Gastroesophageal sphincter (tissue), 3 donors: ENCODE data around the gene CLDN14.

ENCODE experiments used
- EP300 ChIP-seq: sonication (generic); formaldehyde crosslinking; IDR thresholded peaks from one replicate; pipeline ENCODE4 v1.6.1; 2017; ENCODE audit warnings: antibody characterized with exemption, mild to moderate bottlenecking
- POLR2A ChIP-seq, 2 donors: fragments of 450-650 bp; IDR thresholded peaks; one replicate each; pipeline ENCODE4 v1.6.1; 2017; ENCODE audit warnings: antibody characterized with exemption in 2 of 2, mild to moderate bottlenecking in 2 of 2, moderate library complexity in 1 of 2
- TF ChIP-seq, protein P1 (sequence below), 4 experiments: fragments of 200-600 bp in 2 of 4; fragments of 450-650 bp in 2 of 4; sonication (generic) in 1 of 4; IDR thresholded peaks; one replicate each; pipeline ENCODE4 v1.5.1; 2017 to 2019; ENCODE audit warnings: antibody characterized with exemption in 4 of 4, mild to moderate bottlenecking in 2 of 4, moderate library complexity in 2 of 4

DNA sequence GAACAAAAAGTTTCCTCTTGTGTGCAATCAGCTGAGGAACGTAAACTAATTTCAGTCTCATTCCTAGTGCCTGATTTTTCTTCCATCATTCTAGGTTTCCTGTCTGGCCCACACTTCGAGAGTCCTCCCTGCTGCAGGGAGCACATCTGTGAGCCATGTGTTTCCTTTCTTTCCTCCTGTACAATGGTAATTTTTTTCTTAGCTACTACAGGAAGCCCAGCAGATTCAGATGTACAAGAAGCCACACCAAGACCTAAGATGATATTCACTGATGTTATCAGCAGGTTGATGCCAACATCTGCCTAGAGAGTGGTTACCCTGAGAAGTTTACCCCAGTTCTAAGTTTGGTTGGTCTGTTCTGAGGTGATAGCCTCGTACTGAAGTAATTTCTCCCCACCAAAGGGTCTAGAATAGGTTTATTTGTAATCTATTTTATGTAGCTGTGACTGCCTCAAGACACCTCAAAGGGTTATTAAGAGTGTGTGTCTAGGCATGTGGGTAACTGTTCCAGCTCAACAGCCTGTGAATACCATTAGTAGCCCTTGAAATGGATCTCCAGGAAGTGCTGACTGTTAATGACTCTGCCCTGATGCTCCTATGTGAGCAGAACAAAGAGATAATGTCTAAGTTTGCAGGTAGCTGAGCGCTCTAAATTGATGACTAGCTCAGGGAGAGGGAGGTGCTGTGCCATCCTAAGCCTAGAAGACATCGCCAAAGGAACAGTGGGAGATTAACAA lies 31.7 kb upstream of the CLDN14 start:
- TF ChIP-seq, protein P1, sequence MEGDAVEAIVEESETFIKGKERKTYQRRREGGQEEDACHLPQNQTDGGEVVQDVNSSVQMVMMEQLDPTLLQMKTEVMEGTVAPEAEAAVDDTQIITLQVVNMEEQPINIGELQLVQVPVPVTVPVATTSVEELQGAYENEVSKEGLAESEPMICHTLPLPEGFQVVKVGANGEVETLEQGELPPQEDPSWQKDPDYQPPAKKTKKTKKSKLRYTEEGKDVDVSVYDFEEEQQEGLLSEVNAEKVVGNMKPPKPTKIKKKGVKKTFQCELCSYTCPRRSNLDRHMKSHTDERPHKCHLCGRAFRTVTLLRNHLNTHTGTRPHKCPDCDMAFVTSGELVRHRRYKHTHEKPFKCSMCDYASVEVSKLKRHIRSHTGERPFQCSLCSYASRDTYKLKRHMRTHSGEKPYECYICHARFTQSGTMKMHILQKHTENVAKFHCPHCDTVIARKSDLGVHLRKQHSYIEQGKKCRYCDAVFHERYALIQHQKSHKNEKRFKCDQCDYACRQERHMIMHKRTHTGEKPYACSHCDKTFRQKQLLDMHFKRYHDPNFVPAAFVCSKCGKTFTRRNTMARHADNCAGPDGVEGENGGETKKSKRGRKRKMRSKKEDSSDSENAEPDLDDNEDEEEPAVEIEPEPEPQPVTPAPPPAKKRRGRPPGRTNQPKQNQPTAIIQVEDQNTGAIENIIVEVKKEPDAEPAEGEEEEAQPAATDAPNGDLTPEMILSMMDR (IDR thresholded peaks at IDR 0.05) = no peak
- TF ChIP-seq EP300 (no peak), POLR2A (IDR thresholded peaks at IDR 0.05) (no peak)
